Activated T-cell treated with anti-CD3 and anti-CD28 coated beads, Interleukin-2, amount 50 U/mL, for 4 hours (primary cell): ENCODE results near the gene MRPL19. TPM values are rescaled to one million over a fixed set of nuclear protein-coding genes. Genes with fewer than 3 reads are reported as not detected.
A peak's percentile ranks its signal among the peaks of the same experiment; 100 is the strongest.

Experiments
- ATAC-seq, 2 donors: fragments of 200-7000 bp; cut with Tn5 transposase; one replicate each; pipeline ENCODE4 v1.10.0; 2021
- DNase-seq: peaks from one replicate; pipeline ENCODE4 v3.0.0-alpha.2; 2020
- H3K27me3 Mint-ChIP-seq: one replicate; pipeline ENCODE4 v1.8.0; 2021; ENCODE audit warnings: low read depth, mixed read lengths
- H3K36me3 Mint-ChIP-seq: one replicate; pipeline ENCODE4 v1.8.0; 2022; ENCODE audit warnings: mixed read lengths; ENCODE audit not compliant: insufficient read depth
- H3K4me1 Mint-ChIP-seq: one replicate; pipeline ENCODE4 v1.8.0; 2021; ENCODE audit warnings: low read depth, mixed read lengths
- H3K4me3 Mint-ChIP-seq: one replicate; pipeline ENCODE4 v1.8.0; 2021; ENCODE audit warnings: mild to moderate bottlenecking, moderate library complexity, mixed read lengths
- H3K9me3 Mint-ChIP-seq: one replicate; pipeline ENCODE4 v1.8.0; 2021; ENCODE audit warnings: mixed read lengths
- total RNA-seq, 3 donors: library from RNA; stranded (reverse); gene quantifications; one replicate each; pipeline ENCODE4 v1.2.1, GENCODE V29; 2021

Gene MRPL19
- total RNA-seq: 10 to 100 TPM; 78.3 to 85.2 (median 78.8) TPM

- Mint-ChIP-seq H3K9me3 (no peaks in the 10 kb centered on the region), H3K27me3 (no peaks in the 10 kb centered on the region), H3K4me3 (peak within 1 kb of the TSS; percentile 95), H3K4me1 (peaks cover 32% of the 10 kb centered on the region), H3K36me3 (peaks cover 20% of the 10 kb centered on the region)
- ATAC-seq (peak; percentile 96 to 97), DNase-seq (peak; percentile 65)
These were observed at the start of gene MRPL19 for GRCh38 chr2:75646583-75647425. Gene MRPL19, plus strand, starts transcription at chr2:75646783. Its CDS starts 25 bp downstream, at chr2:75646808.

GRCh38 chr2:75596784-75597183 is 49.8 kb upstream of the MRPL19 start:
- H3K9me3 Mint-ChIP-seq: no peaks in the 10 kb centered on the region
- no peaks in the 10 kb centered on the region for H3K4me1 Mint-ChIP-seq
- H3K4me3 Mint-ChIP-seq: no peak overlapping the region
- ATAC-seq (no peak), DNase-seq (no peak)
- H3K36me3 Mint-ChIP-seq: no peaks in the 10 kb centered on the region
- peaks cover 2% of the 10 kb centered on the region for H3K27me3 Mint-ChIP-seq

GRCh38 chr2:75597949-75598348 is 48.6 kb upstream of the MRPL19 start:
- no peaks in the 10 kb centered on the region for H3K4me1 Mint-ChIP-seq
- ATAC-seq (no peak), DNase-seq (no peak)
- H3K9me3 Mint-ChIP-seq: no peaks in the 10 kb centered on the region
- no peaks in the 10 kb centered on the region for H3K36me3 Mint-ChIP-seq
- H3K4me3 Mint-ChIP-seq: no peak overlapping the region
- H3K27me3 Mint-ChIP-seq: peaks cover 2% of the 10 kb centered on the region

- no peak overlapping the region for H3K4me3 Mint-ChIP-seq
These were observed 47.9 kb upstream of the MRPL19 start for GRCh38 chr2:75598589-75599155.

GRCh38 chr2:75600461-75601011 is 46.0 kb upstream of the MRPL19 start:
- H3K36me3 Mint-ChIP-seq: no peaks in the 10 kb centered on the region
- peaks cover 9% of the 10 kb centered on the region for H3K27me3 Mint-ChIP-seq
- H3K9me3 Mint-ChIP-seq: no peaks in the 10 kb centered on the region
- no peaks in the 10 kb centered on the region for H3K4me1 Mint-ChIP-seq
- ATAC-seq: no peak
- no peak for DNase-seq
- no peak overlapping the region for H3K4me3 Mint-ChIP-seq

More at GRCh38 chr2:75598589-75599155, 47.9 kb upstream of the MRPL19 start:
- Mint-ChIP-seq H3K4me1 (no peaks in the 10 kb centered on the region), H3K36me3 (no peaks in the 10 kb centered on the region), H3K9me3 (no peaks in the 10 kb centered on the region), H3K27me3 (peaks cover 2% of the 10 kb centered on the region)
- ATAC-seq (no peak), DNase-seq (no peak)

- Mint-ChIP-seq H3K4me3 (no peak overlapping the region), H3K36me3 (no peaks in the 10 kb centered on the region), H3K27me3 (peaks cover 17% of the 10 kb centered on the region), H3K4me1 (no peaks in the 10 kb centered on the region), H3K9me3 (no peaks in the 10 kb centered on the region)
- ATAC-seq (no peak), DNase-seq (no peak)
These were observed 43.8 kb upstream of the MRPL19 start for GRCh38 chr2:75602724-75603342.

GRCh38 chr2:75603477-75603876 is 43.1 kb upstream of the MRPL19 start:
- peaks cover 19% of the 10 kb centered on the region for H3K27me3 Mint-ChIP-seq
- no peak overlapping the region for H3K4me3 Mint-ChIP-seq
- no peaks in the 10 kb centered on the region for H3K4me1 Mint-ChIP-seq
- no peaks in the 10 kb centered on the region for H3K36me3 Mint-ChIP-seq
- DNase-seq: no peak
- H3K9me3 Mint-ChIP-seq: no peaks in the 10 kb centered on the region
- no peak for ATAC-seq

GRCh38 chr2:75604484-75604883 is 42.1 kb upstream of the MRPL19 start:
- DNase-seq (no peak), ATAC-seq (no peak)
- Mint-ChIP-seq H3K27me3 (peaks cover 27% of the 10 kb centered on the region), H3K36me3 (no peaks in the 10 kb centered on the region), H3K4me1 (no peaks in the 10 kb centered on the region), H3K9me3 (no peaks in the 10 kb centered on the region), H3K4me3 (no peak overlapping the region)

GRCh38 chr2:75605770-75606529 is 40.6 kb upstream of the MRPL19 start:
- H3K9me3 Mint-ChIP-seq: no peaks in the 10 kb centered on the region
- no peaks in the 10 kb centered on the region for H3K4me1 Mint-ChIP-seq
- ATAC-seq (no peak), DNase-seq (no peak)
- H3K4me3 Mint-ChIP-seq: no peak overlapping the region
- H3K36me3 Mint-ChIP-seq: no peaks in the 10 kb centered on the region
- H3K27me3 Mint-ChIP-seq: peaks cover 32% of the 10 kb centered on the region

GRCh38 chr2:75606761-75607399 is 39.7 kb upstream of the MRPL19 start:
- H3K4me3 Mint-ChIP-seq: no peak overlapping the region
- H3K27me3 Mint-ChIP-seq: peaks cover 35% of the 10 kb centered on the region
- H3K9me3 Mint-ChIP-seq: no peaks in the 10 kb centered on the region
- H3K36me3 Mint-ChIP-seq: no peaks in the 10 kb centered on the region
- no peaks in the 10 kb centered on the region for H3K4me1 Mint-ChIP-seq
- DNase-seq (no peak), ATAC-seq (no peak)

- no peak overlapping the region for H3K4me3 Mint-ChIP-seq
- peaks cover 37% of the 10 kb centered on the region for H3K27me3 Mint-ChIP-seq
- no peak for ATAC-seq
- DNase-seq: no peak
- no peaks in the 10 kb centered on the region for H3K9me3 Mint-ChIP-seq
- H3K36me3 Mint-ChIP-seq: no peaks in the 10 kb centered on the region
- H3K4me1 Mint-ChIP-seq: no peaks in the 10 kb centered on the region
These were observed 39.2 kb upstream of the MRPL19 start for GRCh38 chr2:75607400-75607798.

GRCh38 chr2:75607988-75608683 is 38.4 kb upstream of the MRPL19 start:
- Mint-ChIP-seq H3K36me3 (no peaks in the 10 kb centered on the region), H3K4me1 (no peaks in the 10 kb centered on the region), H3K27me3 (peaks cover 39% of the 10 kb centered on the region), H3K4me3 (no peak overlapping the region), H3K9me3 (no peaks in the 10 kb centered on the region)
- no peak for DNase-seq
- no peak for ATAC-seq

- Mint-ChIP-seq H3K4me3 (no peak overlapping the region), H3K36me3 (no peaks in the 10 kb centered on the region), H3K27me3 (peaks cover 40% of the 10 kb centered on the region)
These were observed 37.8 kb upstream of the MRPL19 start for GRCh38 chr2:75608684-75609333.

More at GRCh38 chr2:75608684-75609333, 37.8 kb upstream of the MRPL19 start:
- no peaks in the 10 kb centered on the region for H3K4me1 Mint-ChIP-seq
- DNase-seq: peak; percentile 38
- ATAC-seq: peak; percentile 69 to 84
- no peaks in the 10 kb centered on the region for H3K9me3 Mint-ChIP-seq
